ENCODE measurements around the gene PRR36.

DNA sequence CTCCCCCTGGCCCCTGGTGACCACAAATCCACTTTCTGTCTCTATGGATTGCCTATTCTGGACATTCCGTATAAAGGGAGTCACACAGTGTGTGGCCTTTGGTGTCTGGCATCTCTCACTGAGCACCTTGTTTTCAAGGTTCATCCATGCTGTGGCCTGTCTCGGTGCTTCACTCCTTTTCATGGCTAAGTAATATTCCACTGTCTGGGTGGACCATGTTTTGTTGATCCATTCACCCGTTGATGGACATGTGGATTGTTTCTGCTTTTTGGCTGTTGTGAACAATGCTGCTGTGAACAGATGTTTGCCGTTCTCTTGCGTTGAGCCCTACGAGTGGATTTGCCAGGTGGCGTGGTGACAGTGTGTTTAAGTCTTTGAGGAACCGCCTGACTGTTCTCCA, 33.6 kb downstream of the PRR36 start:
- TF ChIP-seq CTCF (conservative IDR thresholded peaks at IDR 0.05; ENCODE audit: low read depth, low read length) (no peak), EZH2 (IDR thresholded peaks at IDR 0.05; ENCODE audit: borderline replicate concordance, low read depth, low read length, poor library complexity, severe bottlenecking) (no peak)

Measured in A673 (cell line).